LNCaP clone FGC (cell line): ENCODE data around the gene SIGLEC15.
"Not testable (repeated sequence)": the region's sequence is repeated elsewhere in the genome, so short reads cannot be mapped to it uniquely, and the experiment has no call there.

Source experiments
- DNase-seq: peaks from one replicate; pipeline ENCODE4 v3.0.0-alpha.2; 2011; ENCODE audit warnings: low read depth
- H3K4me3 ChIP-seq: 2 replicates; pipeline ENCODE4 v1.5.1; 2011; ENCODE audit warnings: mild to moderate bottlenecking, low read depth, low read length, control low read depth
- TF ChIP-seq, protein P1 (sequence below): IDR thresholded peaks from 2 replicates; pipeline ENCODE4 v1.5.1; 2012; ENCODE audit warnings: mild to moderate bottlenecking; ENCODE audit not compliant: control insufficient read depth, insufficient read depth; ENCODE audit errors: extremely low read depth

The SIGLEC15 gene

DNA sequence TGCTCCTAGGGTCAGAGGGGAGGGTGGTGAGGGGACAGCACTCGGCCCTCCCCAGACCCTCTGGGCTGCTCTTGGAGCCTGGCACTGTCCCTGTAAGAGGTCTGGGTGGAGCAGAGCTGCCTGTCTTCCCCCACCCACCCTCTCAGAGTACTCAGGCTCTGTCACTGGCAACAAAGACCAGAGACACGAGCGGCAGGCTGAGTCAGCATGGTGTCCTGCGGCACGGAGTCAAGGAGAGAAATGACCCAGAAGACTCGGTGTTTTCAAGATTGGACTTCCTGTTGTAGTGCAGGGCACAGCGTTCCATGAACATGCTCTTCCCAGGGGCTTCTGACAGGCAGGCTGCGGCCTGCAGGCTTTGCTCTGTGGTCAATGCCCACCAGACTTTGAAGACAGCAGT is 19.9 kb downstream of the SIGLEC15 start:
- H3K4me3 ChIP-seq: no peak overlapping the region
- TF ChIP-seq, protein P1, sequence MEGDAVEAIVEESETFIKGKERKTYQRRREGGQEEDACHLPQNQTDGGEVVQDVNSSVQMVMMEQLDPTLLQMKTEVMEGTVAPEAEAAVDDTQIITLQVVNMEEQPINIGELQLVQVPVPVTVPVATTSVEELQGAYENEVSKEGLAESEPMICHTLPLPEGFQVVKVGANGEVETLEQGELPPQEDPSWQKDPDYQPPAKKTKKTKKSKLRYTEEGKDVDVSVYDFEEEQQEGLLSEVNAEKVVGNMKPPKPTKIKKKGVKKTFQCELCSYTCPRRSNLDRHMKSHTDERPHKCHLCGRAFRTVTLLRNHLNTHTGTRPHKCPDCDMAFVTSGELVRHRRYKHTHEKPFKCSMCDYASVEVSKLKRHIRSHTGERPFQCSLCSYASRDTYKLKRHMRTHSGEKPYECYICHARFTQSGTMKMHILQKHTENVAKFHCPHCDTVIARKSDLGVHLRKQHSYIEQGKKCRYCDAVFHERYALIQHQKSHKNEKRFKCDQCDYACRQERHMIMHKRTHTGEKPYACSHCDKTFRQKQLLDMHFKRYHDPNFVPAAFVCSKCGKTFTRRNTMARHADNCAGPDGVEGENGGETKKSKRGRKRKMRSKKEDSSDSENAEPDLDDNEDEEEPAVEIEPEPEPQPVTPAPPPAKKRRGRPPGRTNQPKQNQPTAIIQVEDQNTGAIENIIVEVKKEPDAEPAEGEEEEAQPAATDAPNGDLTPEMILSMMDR: no peak
- DNase-seq: no peak

DNA sequence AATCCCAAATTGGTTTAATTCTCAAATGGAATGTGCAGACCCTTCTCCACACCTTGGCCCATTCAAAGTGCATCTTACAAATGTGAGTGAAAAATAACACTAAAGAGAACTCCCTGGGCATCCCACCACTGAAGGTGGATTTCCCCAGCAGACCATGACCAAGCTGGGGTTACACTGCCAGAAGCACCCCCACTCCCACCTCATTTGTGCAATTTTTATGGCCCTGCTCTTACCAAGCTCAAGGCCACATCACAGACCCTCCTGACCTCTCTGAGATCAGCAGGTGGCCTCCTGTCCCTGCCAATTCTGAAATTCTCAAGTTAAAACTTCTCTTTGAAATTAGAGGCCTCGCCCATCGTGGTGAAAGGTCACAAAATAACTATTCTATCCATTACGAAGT is 21.6 kb downstream of the SIGLEC15 start:
- no peak overlapping the region for H3K4me3 ChIP-seq
- DNase-seq: no peak
- TF ChIP-seq, protein P1: no peak

DNA sequence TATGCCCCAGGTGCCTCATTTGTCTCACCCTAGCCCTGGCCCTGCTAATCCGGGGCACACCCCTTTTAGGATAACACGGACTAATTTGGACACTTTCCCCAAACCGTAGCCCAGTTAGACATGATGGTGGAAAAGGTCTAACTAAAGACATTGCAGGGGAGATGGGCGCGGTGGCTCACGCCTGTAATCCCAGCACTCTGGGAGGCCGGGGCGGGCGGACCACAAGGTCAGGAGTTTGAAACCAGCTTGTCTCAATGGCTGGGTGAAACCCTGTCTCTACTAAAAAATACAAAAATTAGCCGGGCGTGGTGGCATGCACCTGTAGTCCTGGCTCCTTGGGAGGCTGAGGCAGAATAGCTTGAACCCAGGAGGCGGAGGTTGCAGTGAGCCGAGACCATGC is 23.2 kb downstream of the SIGLEC15 start:
- DNase-seq, H3K4me3 ChIP-seq: not testable (repeated sequence)

DNA sequence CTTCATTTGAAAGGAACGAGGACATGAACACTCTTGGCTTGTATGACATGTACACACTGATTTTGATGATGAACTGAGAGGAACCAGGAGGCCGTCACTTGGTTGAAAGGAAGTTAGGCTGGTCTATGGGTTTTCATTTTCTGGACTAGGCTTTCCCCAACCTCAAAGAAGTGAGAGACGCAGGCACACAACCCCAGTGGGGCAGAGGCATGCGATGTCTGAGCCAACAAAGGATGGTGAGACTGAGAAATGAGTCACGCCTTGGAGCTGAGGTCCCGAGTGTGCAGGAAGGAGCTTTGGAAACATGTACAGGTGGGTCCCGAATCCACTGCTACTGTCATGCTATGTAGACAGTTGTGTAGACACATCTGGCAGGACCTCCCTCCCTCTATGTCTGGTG is 24.1 kb downstream of the SIGLEC15 start:
- no peak for DNase-seq
- TF ChIP-seq, protein P1: no peak
- no peak overlapping the region for H3K4me3 ChIP-seq

DNA sequence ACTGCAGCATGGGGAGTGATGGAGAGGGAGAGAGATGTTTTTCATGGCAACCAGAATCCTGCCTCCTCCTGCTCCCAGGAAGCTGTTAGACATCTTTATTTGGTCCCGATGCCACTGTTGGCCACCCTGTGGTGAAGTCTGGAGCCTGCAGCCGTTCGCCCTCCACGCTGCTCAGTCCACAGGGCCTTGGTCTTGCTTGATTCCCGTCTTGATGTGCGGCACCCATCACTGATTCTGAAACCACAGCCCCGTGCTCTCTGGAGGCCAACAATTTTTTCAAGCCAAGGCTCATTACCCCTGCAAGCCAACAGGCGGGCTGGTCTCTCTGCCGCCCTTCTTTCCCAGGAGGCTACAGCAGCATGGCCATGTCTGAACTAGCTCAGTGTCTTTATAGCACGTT is 24.5 kb downstream of the SIGLEC15 start:
- TF ChIP-seq, protein P1: peak; percentile 51
- H3K4me3 ChIP-seq: no peak overlapping the region
- DNase-seq: no peak

DNA sequence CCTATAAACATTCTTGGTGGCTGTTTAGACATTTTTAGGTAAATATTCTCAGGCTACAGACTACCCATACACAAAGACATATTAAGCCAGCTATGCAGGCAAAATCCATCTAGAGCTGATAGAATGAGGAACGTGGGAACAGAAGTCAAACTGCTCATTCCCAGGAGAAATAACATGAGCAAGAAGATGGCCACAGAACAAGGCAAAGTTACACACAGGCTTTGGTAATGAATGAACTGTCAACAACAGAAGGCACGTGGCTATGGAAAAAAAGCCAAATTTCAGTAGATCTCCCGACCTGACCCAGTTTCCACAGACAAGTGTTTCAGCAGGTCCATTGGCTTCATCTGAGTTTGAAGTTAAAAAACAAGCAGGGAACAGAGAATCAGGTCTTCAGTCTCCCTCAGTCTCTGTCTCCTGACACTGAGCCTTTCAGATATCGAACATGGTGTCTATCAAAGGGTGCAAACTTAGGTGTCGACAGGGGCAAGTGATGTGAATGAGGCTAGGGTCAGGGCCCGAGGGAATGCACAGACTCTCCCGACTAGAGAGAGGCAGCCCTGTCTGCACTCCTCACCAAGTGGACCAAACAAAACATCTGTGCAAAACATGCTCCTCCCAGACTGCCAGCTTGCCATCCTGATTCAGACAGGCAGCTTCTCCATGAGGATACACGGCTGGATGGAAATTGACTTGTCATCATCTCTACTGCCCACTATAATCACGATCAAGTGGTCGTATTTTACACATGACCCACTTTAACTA is 25.9 kb downstream of the SIGLEC15 start:
- DNase-seq: no peak
- TF ChIP-seq, protein P1: no peak
- no peak overlapping the region for H3K4me3 ChIP-seq

DNA sequence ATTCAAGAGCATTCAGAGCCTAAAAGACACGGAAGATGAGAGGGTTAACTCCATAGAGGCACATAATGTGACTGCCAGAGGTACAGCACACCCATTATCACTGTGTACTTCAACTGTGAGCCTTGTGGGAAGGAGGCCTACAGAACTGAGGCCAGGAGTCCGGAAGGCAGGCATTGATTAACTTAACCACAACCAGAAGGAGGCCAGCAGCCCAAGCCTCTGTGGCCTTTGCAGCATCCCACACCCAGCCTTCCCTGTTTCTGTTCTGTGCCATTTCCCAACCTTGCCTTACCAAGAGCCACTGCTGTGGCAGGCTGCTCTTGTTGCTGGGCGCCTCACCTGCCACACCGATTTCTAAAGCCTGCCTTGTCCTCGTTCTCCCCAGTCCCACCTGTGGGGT is 27.2 kb downstream of the SIGLEC15 start:
- no peak overlapping the region for H3K4me3 ChIP-seq
- DNase-seq: no peak
- TF ChIP-seq, protein P1: no peak
